Activated CD4-positive, alpha-beta T cell treated with anti-CD3 and anti-CD28 coated beads, Interleukin-2, amount 50 U/mL, for 24 hours (primary cell): Measurements from ENCODE around the gene CDH12.
"Not testable (repeated sequence)": the region's sequence is repeated elsewhere in the genome, so short reads cannot be mapped to it uniquely, and the experiment has no call there.

Source experiments
- DNase-seq, 2 donors: peaks; one replicate each; pipeline ENCODE4 v3.0.0-alpha.2; 2020; ENCODE audit warnings: low read depth in 1 of 2, low spot score in 1 of 2

Gene CDH12

DNA sequence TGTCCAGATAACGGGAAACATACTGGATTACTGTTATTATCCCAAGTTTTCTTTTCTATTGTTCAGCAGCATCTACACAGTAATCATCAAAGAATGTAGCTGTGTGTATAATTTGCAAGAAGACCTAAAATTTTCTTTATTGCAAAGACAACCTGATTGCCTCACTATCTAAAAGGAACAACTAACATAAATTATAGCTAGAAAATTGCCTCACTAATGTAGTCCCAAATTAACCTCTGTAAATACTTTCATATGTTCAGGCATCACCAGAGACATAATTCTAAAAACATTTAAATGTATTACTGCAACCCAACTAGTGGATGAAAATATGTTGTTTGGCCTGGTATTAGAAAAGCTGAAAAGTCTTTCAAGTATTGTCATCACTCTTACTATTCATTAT is 275.4 kb downstream of the CDH12 start:
- no peak for DNase-seq

DNA sequence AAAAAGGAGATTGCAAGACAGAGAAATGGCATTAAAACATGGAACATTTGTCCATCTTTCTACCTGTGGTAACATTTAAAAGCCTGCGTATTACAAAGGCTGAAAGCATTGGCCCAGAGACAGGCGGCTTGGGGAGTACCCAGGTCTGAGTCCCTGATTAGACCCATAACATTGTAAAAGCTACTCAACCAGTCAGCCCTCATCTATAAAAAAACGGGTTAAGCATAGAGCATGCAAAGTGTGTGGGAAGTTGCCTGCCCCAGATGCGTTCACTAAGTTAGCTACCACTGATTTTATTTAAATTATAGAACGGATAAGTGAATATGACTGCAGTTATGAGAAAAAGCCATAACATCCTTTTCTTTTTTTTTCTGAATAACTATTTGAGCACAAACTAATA is 276.1 kb downstream of the CDH12 start:
- no peak for DNase-seq

DNA sequence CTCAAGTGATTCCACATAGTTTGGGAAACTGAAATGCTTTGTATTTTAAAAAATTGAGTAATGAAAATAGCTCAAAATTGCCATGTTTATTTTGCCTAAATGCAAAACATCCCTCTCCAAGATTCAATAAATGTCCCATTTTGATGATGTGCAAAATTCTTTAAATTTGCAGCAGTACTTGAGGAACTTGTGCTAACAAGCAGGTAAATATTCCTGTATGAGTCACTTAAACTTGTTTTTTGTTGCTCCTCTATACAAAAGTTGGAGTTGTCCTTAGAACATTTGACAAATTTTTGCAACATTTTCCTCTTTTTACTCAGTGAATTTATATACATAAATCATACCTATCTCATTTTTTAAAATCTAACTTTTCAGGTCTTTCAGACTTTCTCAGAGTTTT is 280.2 kb downstream of the CDH12 start:
- DNase-seq, result no peak

DNA sequence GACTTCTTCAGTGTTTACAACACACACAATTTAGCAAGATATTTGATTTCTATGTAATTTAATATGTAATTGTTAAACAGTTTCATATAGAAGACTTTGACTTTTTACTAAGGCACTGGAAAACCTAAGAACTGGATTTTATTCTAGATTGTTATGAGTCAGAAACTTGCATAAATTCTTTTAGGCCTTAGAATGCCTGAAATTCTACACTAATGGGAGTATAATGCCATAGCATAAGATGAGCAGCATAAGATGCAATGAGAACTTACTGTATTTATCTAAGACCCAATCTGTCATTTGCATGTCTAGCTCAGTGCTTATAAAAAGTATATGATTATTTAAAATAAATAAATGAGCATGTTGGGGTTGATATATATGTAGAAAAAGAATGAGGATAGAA is 285.2 kb downstream of the CDH12 start:
- no peak for DNase-seq

DNA sequence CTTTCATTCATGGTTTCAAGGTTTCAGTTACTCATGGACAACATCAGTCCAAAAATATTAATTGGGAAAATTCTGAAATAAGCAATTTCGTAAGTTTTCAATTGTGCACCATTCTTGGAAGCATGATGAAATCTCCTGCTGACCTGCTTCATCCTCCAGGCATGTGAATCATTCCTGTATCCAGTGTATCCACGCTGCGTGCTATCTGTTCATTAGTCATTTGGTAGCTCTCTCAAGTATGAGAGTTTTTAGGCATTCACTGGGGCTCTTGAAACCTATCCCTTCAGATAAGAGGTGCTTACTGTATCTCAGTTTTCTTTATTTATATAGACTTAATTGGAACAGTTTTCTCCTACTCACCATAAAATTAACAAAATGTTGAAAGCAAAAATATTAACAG is 293.0 kb downstream of the CDH12 start:
- DNase-seq, result no peak

DNA sequence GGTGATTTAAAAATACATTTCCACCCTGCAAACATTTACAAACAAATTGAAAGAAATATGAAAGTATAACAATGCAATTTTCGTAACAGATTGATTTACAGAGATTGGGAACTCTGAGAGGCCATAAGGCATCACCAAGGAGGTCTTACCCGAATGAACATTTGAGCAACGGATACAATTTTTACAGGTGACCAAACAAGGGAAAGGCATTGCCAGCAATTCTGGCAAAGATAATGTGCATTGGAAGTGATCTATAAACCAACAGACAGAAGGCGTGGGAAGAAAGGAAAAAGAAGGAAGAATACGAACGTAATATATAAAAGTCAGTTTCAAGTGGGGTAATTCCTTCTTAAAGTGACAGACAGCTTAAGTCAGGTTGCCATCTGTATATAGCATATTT is 295.9 kb downstream of the CDH12 start:
- DNase-seq, result no peak

DNA sequence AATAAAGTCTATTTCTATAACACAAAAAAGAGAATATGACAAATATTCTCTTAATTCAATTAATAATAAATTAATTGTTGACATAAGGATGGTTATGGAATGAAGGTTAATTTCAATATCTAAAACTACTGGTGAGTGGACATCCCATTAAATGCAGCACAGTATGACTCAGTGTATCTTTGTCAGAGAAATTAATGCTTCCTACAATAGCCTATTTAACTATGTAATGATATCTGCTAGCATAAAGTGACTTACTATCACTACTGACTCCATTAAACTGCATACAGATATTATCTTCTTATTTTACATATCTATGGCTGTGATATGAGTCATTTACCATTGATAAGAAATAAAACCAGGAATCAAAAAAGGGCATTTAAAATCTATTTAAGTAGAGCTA is 298.7 kb downstream of the CDH12 start:
- no peak for DNase-seq

DNA sequence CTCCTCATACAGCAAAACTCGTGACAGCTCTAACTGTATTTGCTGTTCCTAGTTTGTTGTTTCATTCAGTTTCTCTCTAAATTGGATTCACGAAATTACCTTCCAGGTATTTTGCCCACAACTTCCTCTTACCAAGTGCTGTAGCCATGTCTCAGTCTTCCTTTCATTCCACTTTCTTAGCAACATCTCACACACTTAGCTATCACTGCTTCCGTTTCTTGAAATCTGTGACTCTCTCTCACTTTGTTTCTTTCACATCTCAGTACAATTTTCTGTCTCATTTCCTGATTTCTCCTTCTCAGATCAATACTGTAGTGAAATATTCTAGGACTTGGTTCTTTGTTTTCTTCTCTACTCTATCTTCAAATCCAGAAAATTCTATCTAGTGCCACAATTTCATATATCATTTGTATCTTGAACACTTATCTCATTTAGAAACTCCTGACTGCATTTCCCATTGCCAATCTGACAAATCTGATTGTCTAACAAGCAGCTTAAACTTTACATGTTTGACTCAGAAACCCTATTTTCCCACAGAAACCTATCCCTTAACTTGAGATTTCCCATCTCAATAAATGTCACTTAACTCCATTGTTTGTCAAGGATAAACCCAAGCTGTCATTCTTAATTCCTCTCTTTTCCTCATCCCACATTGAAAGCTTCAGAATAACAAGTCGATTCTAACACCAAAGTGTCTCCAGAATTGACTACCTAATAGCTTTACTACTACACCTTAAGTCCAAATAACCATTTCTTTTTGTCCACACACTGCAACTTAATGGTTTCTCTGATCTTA is 303.1 kb downstream of the CDH12 start:
- DNase-seq, result no peak

DNA sequence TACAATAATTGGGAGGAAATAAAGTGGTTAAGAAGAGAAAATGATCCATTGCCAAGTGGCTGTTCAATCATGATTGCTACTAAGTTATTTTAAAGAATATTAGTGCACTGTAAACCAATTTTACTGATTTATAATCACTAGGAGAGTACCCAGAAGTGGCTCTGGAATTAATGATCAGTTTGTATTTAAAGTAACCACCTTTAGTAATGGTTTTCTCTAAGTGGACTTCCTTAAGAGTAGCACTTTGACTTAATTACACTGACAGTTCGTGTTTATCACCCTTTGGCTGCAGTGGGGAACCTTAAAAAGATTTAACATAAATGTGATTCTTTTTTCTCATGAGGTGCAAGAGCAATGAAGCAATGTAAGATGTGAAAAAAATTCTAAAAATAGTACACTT is 310.8 kb downstream of the CDH12 start:
- DNase-seq, result no peak

DNA sequence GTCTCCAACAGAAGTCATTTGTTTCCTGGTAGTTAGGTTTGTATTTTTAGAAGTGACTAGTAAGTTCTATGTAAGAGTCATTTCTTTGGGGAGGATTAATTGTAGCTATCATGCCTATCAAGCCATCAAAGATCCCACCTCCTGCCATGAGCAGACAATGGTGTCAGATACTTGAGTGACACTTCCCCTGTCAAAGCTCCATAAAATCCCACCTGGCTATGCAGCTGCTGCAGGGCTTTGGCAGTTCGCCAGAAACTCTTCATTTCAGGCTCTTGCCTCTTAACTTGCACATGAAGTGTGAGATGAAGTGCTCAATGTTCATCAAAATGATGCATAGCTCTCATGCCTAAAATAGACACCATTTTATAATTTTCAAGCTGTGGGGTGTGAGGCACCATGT is 312.1 kb downstream of the CDH12 start:
- no peak for DNase-seq

DNA sequence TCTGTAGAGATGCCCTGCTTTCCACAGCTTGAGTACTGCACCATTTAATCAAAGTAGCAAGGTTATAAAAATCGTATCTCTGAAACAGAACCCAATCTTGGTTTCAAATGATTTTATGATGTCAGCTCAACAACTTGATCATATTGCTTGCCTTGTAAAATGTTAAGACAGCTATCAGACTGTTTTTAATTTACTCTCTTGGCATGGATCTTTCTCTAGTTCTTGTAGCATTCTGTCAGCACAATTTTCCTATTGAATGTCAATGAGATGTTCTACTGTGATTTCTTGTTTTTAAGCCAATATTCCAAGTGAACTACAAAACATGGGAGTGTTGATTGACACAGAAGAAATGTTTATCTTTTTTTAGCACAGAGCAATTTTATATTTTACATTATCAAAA is 313.4 kb downstream of the CDH12 start:
- DNase-seq, result no peak

DNA sequence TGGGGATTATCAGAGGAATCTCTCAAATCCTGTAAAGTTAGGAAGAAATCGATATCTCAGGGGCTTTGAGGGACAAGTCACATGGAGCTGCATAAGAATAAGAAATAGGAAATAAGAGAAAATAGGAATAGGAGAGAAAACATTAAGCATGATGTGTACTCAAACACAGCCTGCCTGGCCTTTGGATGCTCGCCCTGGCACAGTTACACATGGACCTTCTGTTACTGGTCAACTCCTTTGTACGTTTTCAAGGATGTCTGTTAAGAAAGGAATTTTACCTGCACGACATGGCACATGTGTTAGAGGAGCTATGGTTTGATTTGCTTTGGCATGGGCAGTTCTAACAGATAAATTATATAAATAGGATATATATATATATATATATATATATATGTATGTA is 321.2 kb downstream of the CDH12 start:
- DNase-seq, result no peak

DNA sequence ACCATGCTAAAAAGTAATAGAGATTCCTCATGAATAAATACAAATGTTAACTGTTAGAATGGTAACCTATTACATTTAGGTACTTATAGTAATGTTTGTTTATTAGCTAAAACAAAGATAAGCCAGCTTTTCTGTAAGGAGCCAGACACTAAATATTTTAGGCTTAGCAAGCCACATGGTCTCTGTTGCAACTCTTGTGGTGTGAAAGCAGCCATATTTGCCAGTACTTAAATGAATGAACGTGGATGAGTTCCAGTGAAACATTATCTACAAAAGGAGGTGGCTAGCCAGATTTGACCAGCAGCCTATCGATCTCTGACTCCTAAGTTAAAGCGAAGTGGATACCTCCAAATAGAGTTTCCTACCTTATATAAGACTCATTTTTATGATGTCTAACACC is 331.6 kb downstream of the CDH12 start:
- DNase-seq, result no peak

DNA sequence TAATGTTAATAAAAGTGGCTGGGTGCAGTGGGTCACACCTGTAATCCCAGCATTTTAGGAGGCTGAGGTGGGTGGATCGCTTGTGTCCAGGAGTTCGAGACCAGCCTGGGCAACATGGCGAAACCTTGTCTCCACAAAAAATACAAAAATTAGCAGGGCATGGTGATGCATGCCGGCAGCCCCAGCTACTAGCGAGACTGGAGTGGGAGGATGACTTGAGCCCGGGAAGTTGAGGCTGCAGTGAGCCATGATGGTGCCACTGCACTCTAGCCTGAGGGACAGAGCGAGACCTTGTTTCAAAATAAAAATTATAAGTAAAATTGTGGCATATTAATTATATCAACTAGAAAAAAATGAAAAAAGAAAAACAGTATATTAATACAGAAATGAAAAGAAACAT is 336.6 kb downstream of the CDH12 start:
- DNase-seq, result not testable (repeated sequence)

DNA sequence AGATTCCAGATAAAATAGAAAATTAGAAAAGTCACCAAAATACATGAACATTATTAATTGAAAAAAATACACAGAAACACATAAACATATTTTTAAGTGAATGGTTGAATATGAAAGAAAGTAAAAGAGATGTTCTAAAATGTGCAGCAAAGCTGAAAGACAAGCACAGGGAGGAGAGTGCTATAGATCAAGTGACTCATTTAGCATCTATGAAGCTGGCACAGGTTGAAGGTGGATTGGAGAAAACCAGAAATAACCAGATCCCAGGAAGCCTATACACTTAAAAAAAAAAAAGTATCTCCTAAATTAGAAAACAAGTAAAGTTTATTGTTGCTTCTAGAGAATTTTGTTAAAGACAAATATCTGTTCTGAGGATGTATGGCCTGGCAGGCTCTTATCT is 338.9 kb downstream of the CDH12 start:
- no peak for DNase-seq

DNA sequence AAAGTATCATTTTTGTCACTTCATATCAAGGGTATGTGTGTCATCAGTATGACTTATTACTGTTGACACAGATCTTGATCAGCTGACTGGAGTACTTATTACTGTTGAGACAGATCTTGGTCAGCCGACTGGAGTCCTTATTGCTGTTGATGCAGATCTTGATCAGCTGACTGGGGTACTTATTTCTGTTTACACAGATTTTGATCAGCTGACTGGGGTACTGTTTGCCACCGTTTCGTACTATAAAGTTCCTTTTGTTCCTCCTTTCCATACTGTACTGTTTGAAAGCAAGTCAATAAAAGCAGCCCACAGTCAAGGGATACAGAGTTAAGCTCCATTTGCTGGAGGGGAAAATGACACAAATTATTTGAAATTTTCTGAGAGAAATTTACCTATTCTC is 347.3 kb downstream of the CDH12 start:
- no peak for DNase-seq

DNA sequence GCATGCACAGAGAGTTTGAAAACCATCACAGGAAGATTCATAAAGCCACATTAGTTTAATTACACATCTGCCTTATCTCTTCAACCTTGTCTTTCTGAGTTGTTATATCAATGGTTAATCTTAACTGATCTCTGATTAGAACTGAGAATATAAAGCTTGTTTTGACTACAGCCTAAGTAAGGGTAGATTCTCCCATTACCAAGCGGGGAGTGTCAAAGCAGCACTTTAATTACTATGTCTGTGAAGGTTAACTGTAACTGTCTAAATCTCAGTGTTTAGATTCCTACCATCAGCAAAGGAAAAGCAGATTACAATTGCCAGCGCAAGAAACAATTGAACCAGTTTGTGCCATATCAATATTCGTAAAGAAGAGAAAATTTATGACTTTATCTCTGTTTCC is 348.7 kb downstream of the CDH12 start:
- no peak for DNase-seq

DNA sequence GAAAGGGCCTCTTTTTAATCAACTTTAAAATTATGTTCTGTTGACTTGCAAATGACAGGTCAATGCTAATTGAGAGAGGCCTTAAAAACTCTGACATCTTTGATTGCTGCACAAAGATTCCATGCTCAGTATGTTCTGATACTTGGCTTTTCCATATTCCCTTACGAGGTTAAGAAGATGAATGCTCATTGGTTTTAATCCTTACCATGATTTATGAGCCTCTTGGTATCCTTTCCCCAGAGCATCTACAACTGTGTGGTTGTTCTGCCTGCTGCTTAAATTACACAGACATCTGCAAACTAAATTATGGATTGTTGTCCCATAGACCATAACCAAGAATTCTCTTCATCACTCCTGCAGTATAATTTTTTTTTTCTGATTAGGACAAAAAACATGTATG is 352.6 kb downstream of the CDH12 start:
- no peak for DNase-seq

DNA sequence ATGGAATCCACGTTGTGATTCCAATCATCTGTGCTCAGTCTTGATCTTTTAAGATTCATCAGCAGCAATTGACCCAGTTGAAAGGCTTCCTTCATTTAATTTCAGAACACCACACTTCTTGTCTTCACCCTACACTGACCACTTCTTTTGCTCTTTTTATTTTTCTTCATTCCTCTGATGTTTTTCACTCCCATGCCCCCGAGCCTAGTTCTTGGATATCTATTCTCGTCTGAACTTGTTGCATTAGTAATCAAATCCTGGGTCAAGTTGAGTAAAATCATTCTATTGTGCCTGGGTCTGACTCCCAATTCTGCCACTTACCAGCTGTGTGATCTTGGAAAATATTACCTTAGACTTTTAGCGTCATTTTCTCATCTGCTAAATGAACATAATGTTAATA is 356.5 kb downstream of the CDH12 start:
- DNase-seq, result no peak

DNA sequence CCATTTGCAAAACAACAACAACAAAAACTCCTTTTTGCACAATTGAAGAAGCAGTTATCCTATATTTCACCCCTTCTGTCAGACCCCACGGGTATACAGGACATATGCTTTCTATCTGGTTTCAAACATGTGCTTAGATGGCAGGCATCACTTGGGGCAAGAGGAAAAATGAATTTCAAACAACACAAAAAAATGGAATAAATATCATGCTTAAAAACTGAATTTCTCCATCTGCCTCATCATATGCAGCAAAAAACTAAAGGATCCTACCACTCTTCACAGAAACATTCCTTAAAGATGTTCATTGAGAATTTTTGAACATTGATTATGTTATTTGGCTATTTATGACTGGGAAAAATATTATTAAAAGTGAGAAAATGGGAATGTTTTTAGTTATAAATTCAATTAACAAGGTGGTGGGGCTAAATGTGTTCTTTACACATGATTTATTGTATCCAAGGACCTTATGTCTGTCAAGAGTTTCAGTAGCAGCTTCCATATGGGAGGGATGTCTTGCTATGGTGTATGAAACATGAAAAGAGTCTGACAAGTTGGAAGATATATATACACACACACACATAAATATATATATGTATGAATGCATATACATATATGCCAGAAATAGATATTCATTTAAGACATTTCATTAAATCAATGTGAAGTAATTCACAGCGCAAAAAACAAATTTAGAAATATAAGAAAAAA is 358.0 kb downstream of the CDH12 start:
- no peak for DNase-seq

DNA sequence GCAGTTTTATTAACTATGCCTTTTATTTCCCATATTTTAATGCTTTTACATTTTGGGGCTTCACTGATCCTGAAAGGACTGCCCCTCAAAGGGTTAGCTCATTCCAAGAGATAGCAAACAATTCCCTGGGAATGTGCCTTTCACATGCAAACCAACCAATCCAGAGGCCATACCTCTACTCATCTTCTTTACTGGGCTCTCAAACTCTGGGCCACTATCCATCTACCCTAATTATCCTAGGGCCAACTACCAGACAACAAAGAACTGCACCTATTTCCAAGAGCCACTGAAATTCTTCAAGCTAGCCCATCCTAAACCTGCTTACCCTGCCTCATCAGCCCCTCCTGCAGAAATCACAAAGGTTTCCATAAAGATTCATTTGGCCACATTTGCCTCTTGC is 364.7 kb downstream of the CDH12 start:
- no peak for DNase-seq

DNA sequence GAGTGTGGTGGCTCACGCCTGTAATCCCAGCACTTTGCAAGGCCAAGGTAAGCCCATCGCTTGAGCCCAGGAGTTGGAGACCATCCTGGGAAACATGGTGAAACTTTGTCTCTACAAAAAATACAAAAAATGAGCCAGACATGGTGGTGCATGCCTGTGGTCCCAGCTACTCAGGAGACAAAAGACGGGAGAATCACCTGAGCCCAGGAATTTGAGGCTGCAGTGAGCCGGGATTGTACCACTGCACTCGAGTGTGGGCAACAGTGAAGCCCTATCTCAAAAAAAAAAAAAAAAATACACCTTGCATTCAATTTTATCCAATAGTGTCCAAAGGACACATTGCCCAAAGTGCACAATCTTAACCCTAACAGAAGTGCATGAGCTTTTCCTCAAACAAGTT is 372.8 kb downstream of the CDH12 start:
- no peak for DNase-seq

DNA sequence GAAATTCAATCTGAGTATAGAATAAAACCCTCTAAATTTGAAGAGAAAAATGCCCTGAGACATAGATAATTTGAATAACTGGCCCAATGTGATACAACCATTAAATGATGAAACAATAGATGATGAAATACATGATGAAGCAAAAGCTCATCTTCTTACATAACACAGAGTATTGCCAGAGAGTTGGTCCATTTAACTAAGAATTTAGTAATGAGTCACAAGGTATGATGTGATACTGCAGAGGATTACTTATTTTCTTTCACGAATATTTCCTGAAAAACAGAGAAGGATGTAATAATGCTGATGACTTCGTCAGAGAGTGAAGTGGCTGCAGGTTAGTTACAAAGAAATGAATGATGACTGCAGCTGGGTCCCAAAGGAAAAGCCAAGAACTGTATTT is 379.3 kb downstream of the CDH12 start:
- DNase-seq, result no peak
